IPS DF 6.9 (cell line): ENCODE measurements around the gene ABCA1.

Experiments used
- DNase-seq: peaks from one replicate; pipeline ENCODE4 v3.0.0-alpha.2; 2013; ENCODE audit warnings: low read depth, low spot score
- H3K27ac ChIP-seq: one replicate; pipeline ENCODE4 v1.5.1; 2013; ENCODE audit warnings: low read length, control low read depth
- H3K27me3 ChIP-seq: 2 replicates; pipeline ENCODE4 v1.6.1; 2013; ENCODE audit warnings: mild to moderate bottlenecking, low read length; ENCODE audit not compliant: control insufficient read depth, insufficient read depth
- H3K36me3 ChIP-seq: 2 replicates; pipeline ENCODE4 v1.6.1; 2013; ENCODE audit warnings: low read length; ENCODE audit not compliant: control insufficient read depth, insufficient read depth
- H3K4me1 ChIP-seq: 2 replicates; pipeline ENCODE4 v1.6.1; 2013; ENCODE audit warnings: low read length; ENCODE audit not compliant: control insufficient read depth, insufficient read depth
- H3K4me3 ChIP-seq: 2 replicates; pipeline ENCODE4 v1.5.1; 2013; ENCODE audit warnings: mild to moderate bottlenecking, low read length
- H3K9me3 ChIP-seq: 2 replicates; pipeline ENCODE4 v1.6.1; 2013; ENCODE audit warnings: low read length, inconsistent platforms; ENCODE audit not compliant: control insufficient read depth, insufficient read depth
- WGBS: extraction: QIAGEN DNeasy Blood & Tissue Kit; methylation state at CpG from one replicate; pipeline ENCODE4 v1.1.7; 2013; ENCODE audit warnings: mixed read lengths, missing lambda C conversion rate; ENCODE audit not compliant: insufficient read length, insufficient coverage; 5-methylcytosine and 5-hydroxymethylcytosine counted together

ABCA1 gene

GRCh38 chr9:104843644-104844240 lies 84.2 kb downstream of the ABCA1 start:
- WGBS = no CpG with 5 or more reads among the region's 4 CpGs
- H3K9me3 ChIP-seq = no peaks in the 10 kb centered on the region
- H3K27me3 ChIP-seq = no peaks in the 10 kb centered on the region
- no peak overlapping the region for H3K4me3 ChIP-seq
- H3K36me3 ChIP-seq = no peaks in the 10 kb centered on the region
- no peaks in the 10 kb centered on the region for H3K4me1 ChIP-seq
- H3K27ac ChIP-seq = no peak overlapping the region
- DNase-seq = no peak

DNA sequence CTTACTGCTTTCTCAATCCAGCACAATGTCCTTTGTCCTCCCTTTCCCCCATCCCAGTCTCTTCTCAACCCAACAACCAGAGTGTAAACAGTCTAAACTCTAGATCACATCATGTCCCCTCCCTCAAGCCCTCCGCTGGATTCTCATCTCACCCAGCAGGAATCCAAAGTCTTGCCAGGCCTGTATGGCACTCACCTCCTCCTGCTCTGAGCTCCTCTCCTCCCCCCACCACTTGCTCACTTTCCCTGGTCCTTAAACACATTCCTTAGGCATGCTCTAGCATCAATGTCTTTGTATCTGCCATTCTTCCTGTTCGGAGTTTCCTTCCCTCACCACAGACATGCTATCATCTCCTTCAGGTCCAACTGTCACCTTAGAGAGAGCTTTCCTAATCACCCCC lies 85.3 kb downstream of the ABCA1 start:
- Histone ChIP-seq H3K9me3 (no peaks in the 10 kb centered on the region), H3K4me3 (no peak overlapping the region), H3K27ac (no peak overlapping the region), H3K4me1 (no peaks in the 10 kb centered on the region), H3K27me3 (no peaks in the 10 kb centered on the region), H3K36me3 (no peaks in the 10 kb centered on the region)
- WGBS = no CpG with 5 or more reads among the region's 2 CpGs
- no peak for DNase-seq

- no peak for DNase-seq
- no peak overlapping the region for H3K27ac ChIP-seq
- no peaks in the 10 kb centered on the region; the same call in 1 of the 2 replicates for H3K4me1 ChIP-seq
- H3K9me3 ChIP-seq = no peaks in the 10 kb centered on the region
- H3K27me3 ChIP-seq = no peaks in the 10 kb centered on the region
- no CpG with 5 or more reads among the region's 7 CpGs for WGBS
- H3K4me3 ChIP-seq = no peak overlapping the region
- H3K36me3 ChIP-seq = no peaks in the 10 kb centered on the region
These were observed 86.3 kb downstream of the ABCA1 start for GRCh38 chr9:104841601-104842141.

DNA sequence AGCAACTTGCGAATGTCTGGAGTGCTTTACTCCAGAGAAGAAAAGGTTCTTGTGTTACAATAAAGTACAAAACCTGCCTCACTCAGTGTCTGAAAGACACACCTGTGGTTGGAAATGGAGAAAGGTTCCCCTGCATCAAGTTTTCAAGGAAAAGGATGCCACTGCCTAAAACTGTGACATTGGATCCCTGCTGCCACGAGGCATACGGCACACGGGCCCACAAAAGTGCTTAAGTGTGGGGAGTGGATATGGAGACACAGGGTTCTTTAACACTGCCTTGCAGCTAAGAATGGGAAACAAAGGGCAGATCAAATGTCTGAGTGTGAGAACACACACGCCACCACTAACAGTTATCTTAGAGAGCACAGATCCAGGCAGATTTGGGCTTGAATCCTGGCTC lies 89.0 kb downstream of the ABCA1 start:
- Histone ChIP-seq H3K4me3 (no peak overlapping the region), H3K27me3 (no peaks in the 10 kb centered on the region), H3K36me3 (no peaks in the 10 kb centered on the region), H3K9me3 (no peaks in the 10 kb centered on the region), H3K4me1 (no peaks in the 10 kb centered on the region; the same call in 1 of the 2 replicates), H3K27ac (no peak overlapping the region)
- DNase-seq = no peak
- no CpG with 5 or more reads among the region's 5 CpGs for WGBS

- Histone ChIP-seq H3K27me3 (no peaks in the 10 kb centered on the region), H3K4me1 (no peaks in the 10 kb centered on the region; the same call in 1 of the 2 replicates), H3K27ac (no peak overlapping the region), H3K4me3 (no peak overlapping the region), H3K36me3 (no peaks in the 10 kb centered on the region), H3K9me3 (no peaks in the 10 kb centered on the region)
- WGBS = no CpG with 5 or more reads among the region's 4 CpGs
- no peak for DNase-seq
These were observed 91.2 kb downstream of the ABCA1 start for GRCh38 chr9:104836767-104837166.

- Histone ChIP-seq H3K9me3 (no peaks in the 10 kb centered on the region), H3K36me3 (no peaks in the 10 kb centered on the region)
- DNase-seq = no peak
These were observed 91.7 kb downstream of the ABCA1 start for GRCh38 chr9:104836235-104836634.

GRCh38 chr9:104835161-104835560 lies 92.8 kb downstream of the ABCA1 start:
- DNase-seq = no peak
- no peaks in the 10 kb centered on the region for H3K36me3 ChIP-seq

More at GRCh38 chr9:104836235-104836634, 91.7 kb downstream of the ABCA1 start:
- Histone ChIP-seq H3K4me1 (no peaks in the 10 kb centered on the region; the same call in 1 of the 2 replicates), H3K27me3 (no peaks in the 10 kb centered on the region), H3K27ac (no peak overlapping the region), H3K4me3 (no peak overlapping the region)
- no CpG with 5 or more reads among the region's 1 CpG for WGBS

GRCh38 chr9:104833696-104834095 lies 94.3 kb downstream of the ABCA1 start:
- no peaks in the 10 kb centered on the region for H3K9me3 ChIP-seq
- no peak for DNase-seq
- no peaks in the 10 kb centered on the region for H3K27me3 ChIP-seq
- no peaks in the 10 kb centered on the region for H3K36me3 ChIP-seq
- no peak overlapping the region for H3K27ac ChIP-seq
- no peaks in the 10 kb centered on the region; the same call in 1 of the 2 replicates for H3K4me1 ChIP-seq
- WGBS = no CpG with 5 or more reads among the region's 6 CpGs
- H3K4me3 ChIP-seq = no peak overlapping the region

More at GRCh38 chr9:104835161-104835560, 92.8 kb downstream of the ABCA1 start:
- H3K27me3 ChIP-seq = no peaks in the 10 kb centered on the region
- no peaks in the 10 kb centered on the region; the same call in 1 of the 2 replicates for H3K4me1 ChIP-seq
- no peak overlapping the region for H3K4me3 ChIP-seq
- H3K9me3 ChIP-seq = no peaks in the 10 kb centered on the region
- H3K27ac ChIP-seq = no peak overlapping the region
- no CpG with 5 or more reads among the region's 3 CpGs for WGBS

GRCh38 chr9:104831681-104832080 lies 96.3 kb downstream of the ABCA1 start:
- no peaks in the 10 kb centered on the region for H3K9me3 ChIP-seq
- no CpG with 5 or more reads among the region's 3 CpGs for WGBS
- no peak overlapping the region for H3K27ac ChIP-seq
- H3K27me3 ChIP-seq = no peaks in the 10 kb centered on the region
- no peaks in the 10 kb centered on the region for H3K36me3 ChIP-seq
- H3K4me3 ChIP-seq = no peak overlapping the region
- no peak for DNase-seq
- no peaks in the 10 kb centered on the region; the same call in 1 of the 2 replicates for H3K4me1 ChIP-seq

DNA sequence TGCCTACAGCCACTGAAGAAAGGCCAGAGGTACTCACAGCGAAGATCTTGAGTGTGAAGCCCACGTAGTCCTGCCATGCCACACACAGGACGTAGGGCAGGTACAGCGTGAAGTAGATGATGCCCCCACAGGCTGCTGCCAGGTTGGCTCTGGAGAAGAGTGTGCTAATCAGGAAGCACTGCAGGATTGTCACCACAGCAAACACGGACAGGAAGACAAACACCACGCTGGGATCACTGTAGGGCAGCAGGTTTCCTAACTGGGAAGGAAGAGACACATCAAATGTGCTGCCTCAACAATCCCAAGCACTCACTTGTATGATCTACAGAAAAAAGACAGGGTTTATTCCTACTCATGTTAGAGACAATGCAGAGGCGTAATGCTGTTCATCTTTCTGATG lies 101.0 kb downstream of the ABCA1 start:
- WGBS = no CpG with 5 or more reads among the region's 7 CpGs
- Histone ChIP-seq H3K36me3 (no peaks in the 10 kb centered on the region), H3K4me1 (no peaks in the 10 kb centered on the region), H3K4me3 (no peak overlapping the region), H3K27me3 (no peaks in the 10 kb centered on the region), H3K27ac (no peak overlapping the region), H3K9me3 (no peaks in the 10 kb centered on the region)
- DNase-seq = no peak
